HG03432 (cell line): ENCODE data around the gene RBMS3.

Experiments used
- ATAC-seq: cut with Tn5 transposase; IDR thresholded peaks from one replicate; pipeline ENCODE4 v1.9.1; 2021; ENCODE audit warnings: mild to moderate bottlenecking, moderate library complexity; ENCODE audit not compliant: unreplicated experiment

Gene RBMS3

GRCh38 chr3:29559741-29560465 lies 279.0 kb downstream of the RBMS3 start:
- no peak for ATAC-seq

GRCh38 chr3:29561651-29562149 lies 280.8 kb downstream of the RBMS3 start:
- no peak for ATAC-seq

GRCh38 chr3:29565236-29565635 lies 284.4 kb downstream of the RBMS3 start:
- ATAC-seq: no peak

- ATAC-seq: no peak
Observed at GRCh38 chr3:29567501-29567900, 286.6 kb downstream of the RBMS3 start.

- ATAC-seq: no peak
Observed at GRCh38 chr3:29568355-29568754, 287.5 kb downstream of the RBMS3 start.

GRCh38 chr3:29576181-29576580 lies 295.3 kb downstream of the RBMS3 start:
- ATAC-seq: no peak

- no peak for ATAC-seq
Observed at GRCh38 chr3:29576675-29577074, 295.8 kb downstream of the RBMS3 start.

- no peak for ATAC-seq
Observed at GRCh38 chr3:29577250-29577649, 296.4 kb downstream of the RBMS3 start.

GRCh38 chr3:29581311-29581710 lies 300.4 kb downstream of the RBMS3 start:
- ATAC-seq: no peak

- ATAC-seq: no peak
Observed at GRCh38 chr3:29582273-29582672, 301.4 kb downstream of the RBMS3 start.

GRCh38 chr3:29583861-29584260 lies 303.0 kb downstream of the RBMS3 start:
- ATAC-seq: no peak

GRCh38 chr3:29585368-29585767 lies 304.5 kb downstream of the RBMS3 start:
- ATAC-seq: no peak

- ATAC-seq: no peak
Observed at GRCh38 chr3:29587340-29587739, 306.5 kb downstream of the RBMS3 start.

GRCh38 chr3:29590012-29590411 lies 309.1 kb downstream of the RBMS3 start:
- no peak for ATAC-seq

GRCh38 chr3:29590461-29590860 lies 309.6 kb downstream of the RBMS3 start:
- ATAC-seq: no peak

GRCh38 chr3:29591579-29591978 lies 310.7 kb downstream of the RBMS3 start:
- ATAC-seq: no peak

- ATAC-seq: no peak
Observed at GRCh38 chr3:29593802-29594201, 312.9 kb downstream of the RBMS3 start.

- ATAC-seq: no peak
Observed at GRCh38 chr3:29594261-29594660, 313.4 kb downstream of the RBMS3 start.

- ATAC-seq: no peak
Observed at GRCh38 chr3:29597376-29598008, 316.6 kb downstream of the RBMS3 start.

GRCh38 chr3:29601861-29602585 lies 321.2 kb downstream of the RBMS3 start:
- ATAC-seq: no peak

- no peak for ATAC-seq
Observed at GRCh38 chr3:29605845-29606244, 325.0 kb downstream of the RBMS3 start.

- no peak for ATAC-seq
Observed at GRCh38 chr3:29606416-29606815, 325.5 kb downstream of the RBMS3 start.
